Gastroesophageal sphincter (tissue), 4 donors: Measurements from ENCODE around the gene MPP7. TPM values are rescaled to one million over a fixed set of nuclear protein-coding genes. Genes with fewer than 3 reads are reported as not detected.

Source experiments
- ATAC-seq: fragments of 150-250 bp; one replicate; pipeline ENCODE4 v1.9.1; 2016; ENCODE audit warnings: mild to moderate bottlenecking, moderate library complexity
- H3K27ac ChIP-seq, 4 donors: fragments of 200-600 bp; sonication (generic) in 3 of 4; 1 replicate in 3 of 4; 2 replicates in 1 of 4; pipeline ENCODE4 v1.5.1; 2016 to 2019
- H3K27me3 ChIP-seq: fragments of 200-600 bp; sonication (generic); one replicate; pipeline ENCODE4 v1.5.1; 2019
- H3K36me3 ChIP-seq, 2 donors: fragments of 200-600 bp; sonication (generic); one replicate each; pipeline ENCODE4 v1.5.1; 2019; ENCODE audit warnings: control low read depth in 1 of 2
- H3K4me1 ChIP-seq, 3 donors: fragments of 200-600 bp; sonication (generic); 1 replicate in 2 of 3; 2 replicates in 1 of 3; pipeline ENCODE4 v1.5.1; 2016 to 2019; ENCODE audit warnings: control low read depth in 2 of 3
- H3K4me3 ChIP-seq, 2 donors: fragments of 200-600 bp; sonication (generic); one replicate each; pipeline ENCODE4 v1.5.1; 2019; ENCODE audit warnings: mild to moderate bottlenecking in 1 of 2, moderate library complexity in 1 of 2
- H3K9me3 ChIP-seq, 3 donors: fragments of 200-600 bp; sonication (generic); one replicate each; pipeline ENCODE4 v1.5.1; 2017 to 2019; ENCODE audit warnings: control low read depth in 2 of 3
- EP300 ChIP-seq: sonication (generic); formaldehyde crosslinking; IDR thresholded peaks from one replicate; pipeline ENCODE4 v1.6.1; 2017; ENCODE audit warnings: antibody characterized with exemption, mild to moderate bottlenecking
- POLR2A ChIP-seq, 2 donors: fragments of 450-650 bp; IDR thresholded peaks; one replicate each; pipeline ENCODE4 v1.6.1; 2017; ENCODE audit warnings: antibody characterized with exemption in 2 of 2, mild to moderate bottlenecking in 2 of 2, moderate library complexity in 1 of 2
- POLR2AphosphoS5 ChIP-seq: sonication (generic); formaldehyde crosslinking; IDR thresholded peaks from one replicate; pipeline ENCODE4 v1.6.1; 2017; ENCODE audit warnings: antibody characterized with exemption
- WGBS, 2 donors: methylation state at CpG; one replicate each; pipeline ENCODE4 v1.1.5; 2018; ENCODE audit warnings: low coverage in 1 of 2; 5-methylcytosine and 5-hydroxymethylcytosine counted together
- total RNA-seq, 4 donors: library from RNA; depleted of rRNA; stranded (reverse); fragments of >200 nt; gene quantifications; one replicate each; pipeline ENCODE4 v1.1.0, GENCODE V29; 2016
- TF ChIP-seq, protein P1 (sequence below), 4 experiments: fragments of 200-600 bp in 2 of 4; fragments of 450-650 bp in 2 of 4; sonication (generic) in 1 of 4; IDR thresholded peaks; one replicate each; pipeline ENCODE4 v1.5.1; 2017 to 2019; ENCODE audit warnings: antibody characterized with exemption in 4 of 4, mild to moderate bottlenecking in 2 of 4, moderate library complexity in 2 of 4

MPP7 gene
- total RNA-seq, 4 donors from 2014 or later = 22.9 to 72.1 (median 51.5) TPM

DNA sequence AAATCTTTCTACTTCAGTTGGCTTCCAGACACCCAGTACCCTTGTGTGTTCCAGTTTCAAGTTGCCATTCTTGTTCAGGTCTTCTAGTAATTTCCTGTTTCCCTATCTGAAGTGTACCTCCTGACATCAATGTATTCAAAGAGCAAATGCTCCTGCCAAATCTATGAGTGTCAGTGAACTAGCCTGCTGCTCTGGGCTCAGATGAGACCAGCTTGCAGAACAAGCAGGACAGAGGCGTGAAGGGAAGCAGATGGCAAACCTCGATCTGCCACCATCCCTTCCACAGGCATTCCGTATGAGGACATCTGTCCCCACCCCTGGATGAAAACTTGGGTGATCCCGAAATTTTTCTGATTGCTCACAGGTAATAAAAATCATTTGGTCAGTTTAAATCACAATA is 4.4 kb upstream of the MPP7 start:
- no peaks in the 10 kb centered on the region for H3K9me3 ChIP-seq
- H3K4me3 ChIP-seq = no peak overlapping the region
- TF ChIP-seq, protein P1, sequence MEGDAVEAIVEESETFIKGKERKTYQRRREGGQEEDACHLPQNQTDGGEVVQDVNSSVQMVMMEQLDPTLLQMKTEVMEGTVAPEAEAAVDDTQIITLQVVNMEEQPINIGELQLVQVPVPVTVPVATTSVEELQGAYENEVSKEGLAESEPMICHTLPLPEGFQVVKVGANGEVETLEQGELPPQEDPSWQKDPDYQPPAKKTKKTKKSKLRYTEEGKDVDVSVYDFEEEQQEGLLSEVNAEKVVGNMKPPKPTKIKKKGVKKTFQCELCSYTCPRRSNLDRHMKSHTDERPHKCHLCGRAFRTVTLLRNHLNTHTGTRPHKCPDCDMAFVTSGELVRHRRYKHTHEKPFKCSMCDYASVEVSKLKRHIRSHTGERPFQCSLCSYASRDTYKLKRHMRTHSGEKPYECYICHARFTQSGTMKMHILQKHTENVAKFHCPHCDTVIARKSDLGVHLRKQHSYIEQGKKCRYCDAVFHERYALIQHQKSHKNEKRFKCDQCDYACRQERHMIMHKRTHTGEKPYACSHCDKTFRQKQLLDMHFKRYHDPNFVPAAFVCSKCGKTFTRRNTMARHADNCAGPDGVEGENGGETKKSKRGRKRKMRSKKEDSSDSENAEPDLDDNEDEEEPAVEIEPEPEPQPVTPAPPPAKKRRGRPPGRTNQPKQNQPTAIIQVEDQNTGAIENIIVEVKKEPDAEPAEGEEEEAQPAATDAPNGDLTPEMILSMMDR (IDR thresholded peaks at IDR 0.05) = no peak
- TF ChIP-seq EP300 (no peak), POLR2A (IDR thresholded peaks at IDR 0.05) (no peak), POLR2AphosphoS5 (no peak)
- no peaks in the 10 kb centered on the region for H3K36me3 ChIP-seq
- H3K27me3 ChIP-seq = no peaks in the 10 kb centered on the region
- peaks cover 0 to 19% (median 0%) of the 10 kb centered on the region in 3 donors for H3K4me1 ChIP-seq
- no peak for ATAC-seq
- H3K27ac ChIP-seq = no peak overlapping the region
- WGBS, 2 donors = 63 to 68% methylated on average over 3 of the region's 4 CpGs

DNA sequence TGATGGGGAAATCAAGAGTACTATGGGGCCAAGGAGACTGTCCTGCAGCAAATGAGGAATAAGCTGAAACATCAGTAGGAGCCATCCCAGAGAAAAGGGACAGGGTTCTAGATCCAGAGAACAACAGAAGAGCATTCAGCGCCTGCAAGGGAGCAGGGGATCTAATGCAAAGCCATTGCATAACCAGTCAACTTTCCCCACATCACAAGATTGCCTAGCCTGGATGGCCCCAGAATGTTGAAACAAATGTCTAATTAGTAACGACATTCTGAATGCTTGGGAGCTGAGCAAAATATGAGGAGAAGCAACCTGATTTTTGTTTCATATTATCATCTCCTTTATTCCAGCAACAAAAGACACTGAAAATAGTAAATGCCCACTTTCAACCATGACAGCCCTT is 2.7 kb upstream of the MPP7 start:
- TF ChIP-seq, protein P1 (IDR thresholded peaks at IDR 0.05) = no peak
- no peak for TF ChIP-seq EP300
- TF ChIP-seq POLR2AphosphoS5 = no peak
- no peak for TF ChIP-seq POLR2A (IDR thresholded peaks at IDR 0.05)
- H3K27ac ChIP-seq = no peak overlapping the region
- peaks cover 0 to 35% (median 0%) of the 10 kb centered on the region in 3 donors for H3K4me1 ChIP-seq
- WGBS, 2 donors = 82 to 94% methylated on average over 2 of the region's 2 CpGs
- no peaks in the 10 kb centered on the region for H3K9me3 ChIP-seq
- no peaks in the 10 kb centered on the region for H3K36me3 ChIP-seq
- no peaks in the 10 kb centered on the region for H3K27me3 ChIP-seq
- no peak for ATAC-seq
- no peak overlapping the region for H3K4me3 ChIP-seq

DNA sequence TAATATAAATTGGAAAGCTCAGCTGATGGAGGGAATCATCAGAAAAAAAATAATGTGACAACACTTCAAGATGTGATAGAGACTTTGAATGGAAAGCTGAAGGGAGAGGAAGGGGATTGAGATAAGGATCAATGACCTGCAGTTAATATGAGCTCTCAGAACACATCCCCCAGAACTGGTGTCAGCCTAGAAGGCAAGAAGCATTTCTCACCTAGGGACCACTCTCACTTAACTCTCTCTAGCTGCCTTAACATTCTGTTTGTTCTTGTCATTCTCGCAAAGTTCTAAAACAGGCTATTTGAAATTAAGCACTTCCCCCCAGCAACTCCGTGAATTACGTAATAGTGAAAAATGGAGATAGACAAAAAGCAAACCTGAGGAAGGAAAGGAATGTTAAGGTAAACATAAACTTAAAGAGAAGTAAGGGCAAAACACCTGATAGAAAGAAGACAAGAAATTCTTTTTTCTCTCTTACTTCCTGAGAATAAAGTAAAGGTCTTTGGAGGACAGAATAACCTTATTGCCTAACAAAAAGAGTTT is 1.2 kb upstream of the MPP7 start:
- peaks cover 0 to 48% (median 0%) of the 10 kb centered on the region in 3 donors for H3K4me1 ChIP-seq
- H3K4me3 ChIP-seq = no peak overlapping the region
- ATAC-seq = no peak
- 27 to 83% methylated on average over 1 to 3 of the region's 3 CpGs for WGBS, 2 donors
- H3K27me3 ChIP-seq = no peaks in the 10 kb centered on the region
- H3K9me3 ChIP-seq = no peaks in the 10 kb centered on the region
- no peaks in the 10 kb centered on the region for H3K36me3 ChIP-seq
- peak overlapping the region in 3 of 4 donors; percentile 26 to 94 (median 94) for H3K27ac ChIP-seq
- TF ChIP-seq EP300 = no peak
- TF ChIP-seq POLR2AphosphoS5 = no peak

DNA sequence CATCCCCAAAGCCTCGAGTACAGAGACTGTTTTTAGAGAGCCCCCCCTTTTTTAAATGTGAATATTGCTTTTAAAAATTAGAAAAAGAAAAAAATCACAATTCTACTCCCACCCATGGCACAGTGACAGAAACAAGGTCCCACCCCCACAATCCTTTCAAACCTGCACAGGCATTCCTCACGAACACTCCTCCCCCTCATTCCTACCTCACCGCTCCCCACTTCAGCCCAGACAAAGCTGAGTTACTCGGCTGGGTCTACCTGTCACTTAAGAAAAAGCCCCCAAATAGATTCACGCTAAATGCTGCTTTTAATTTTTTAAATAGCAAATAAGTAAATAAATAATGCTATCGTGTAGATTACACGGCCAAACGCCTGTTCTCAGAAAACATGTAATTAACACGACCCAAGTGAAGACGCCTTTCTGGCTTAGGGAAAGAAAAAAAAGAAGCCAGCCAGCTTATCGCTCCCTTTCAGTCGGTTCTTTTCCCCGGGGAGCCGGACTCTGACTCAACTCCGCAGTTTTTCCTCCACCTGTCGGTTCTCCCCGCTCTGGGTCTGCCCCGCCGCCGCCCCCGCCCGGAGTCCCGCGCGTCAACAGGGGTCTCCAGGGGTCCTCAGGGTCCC is 739 bp downstream of the MPP7 start:
- H3K4me1 ChIP-seq = peaks cover 0 to 61% (median 0%) of the 10 kb centered on the region in 3 donors
- no peaks in the 10 kb centered on the region for H3K9me3 ChIP-seq
- 2 to 5% methylated on average over 14 to 15 of the region's 25 CpGs for WGBS, 2 donors
- ATAC-seq = no peak
- H3K36me3 ChIP-seq = no peaks in the 10 kb centered on the region
- H3K4me3 ChIP-seq = peak overlapping the region; percentile 70 to 82
- no peak for TF ChIP-seq POLR2A (IDR thresholded peaks at IDR 0.05)
- TF ChIP-seq EP300 = no peak
- TF ChIP-seq, protein P1 (IDR thresholded peaks at IDR 0.05) = no peak
- no peak for TF ChIP-seq POLR2AphosphoS5
- peak overlapping the region; percentile 73 to 94 (median 94) for H3K27ac ChIP-seq
- no peaks in the 10 kb centered on the region for H3K27me3 ChIP-seq

DNA sequence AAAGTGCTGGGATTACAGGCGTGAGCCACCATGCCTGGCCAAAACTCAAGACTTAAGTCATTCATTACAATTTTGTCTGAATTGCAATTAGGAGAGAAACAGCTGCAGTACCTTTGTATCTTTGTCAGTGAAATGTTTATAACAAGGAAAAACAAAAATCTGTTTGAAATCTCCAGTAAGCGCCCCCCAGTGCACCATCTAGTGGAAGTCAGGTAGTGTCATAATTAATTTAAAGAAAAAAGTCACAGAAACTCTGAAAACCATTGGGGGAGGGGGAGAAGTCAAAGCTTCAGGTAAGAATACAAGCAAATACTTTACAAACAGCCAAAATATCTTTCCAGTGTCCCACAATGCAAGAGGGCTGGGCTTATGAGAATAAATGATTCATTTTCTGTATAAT is 2.8 kb downstream of the MPP7 start:
- H3K4me1 ChIP-seq = peaks cover 4 to 80% (median 4%) of the 10 kb centered on the region in 3 donors
- 15 to 57% methylated on average over 2 of the region's 2 CpGs for WGBS, 2 donors
- H3K36me3 ChIP-seq = no peaks in the 10 kb centered on the region
- no peak overlapping the region for H3K4me3 ChIP-seq
- no peak for ATAC-seq
- H3K27me3 ChIP-seq = no peaks in the 10 kb centered on the region
- H3K9me3 ChIP-seq = no peaks in the 10 kb centered on the region
- peak overlapping the region in 2 of 4 donors; percentile 6 to 77 for H3K27ac ChIP-seq
- no peak for TF ChIP-seq POLR2A (IDR thresholded peaks at IDR 0.05)
- TF ChIP-seq, protein P1 (IDR thresholded peaks at IDR 0.05) = peak in 3 of 4 experiments; percentile 22 to 47 (median 36)
